ENCODE results near the gene GALNT9.
"Not testable (repeated sequence)": the region's sequence is repeated elsewhere in the genome, so short reads cannot be mapped to it uniquely, and the experiment has no call there.

Gene GALNT9

DNA sequence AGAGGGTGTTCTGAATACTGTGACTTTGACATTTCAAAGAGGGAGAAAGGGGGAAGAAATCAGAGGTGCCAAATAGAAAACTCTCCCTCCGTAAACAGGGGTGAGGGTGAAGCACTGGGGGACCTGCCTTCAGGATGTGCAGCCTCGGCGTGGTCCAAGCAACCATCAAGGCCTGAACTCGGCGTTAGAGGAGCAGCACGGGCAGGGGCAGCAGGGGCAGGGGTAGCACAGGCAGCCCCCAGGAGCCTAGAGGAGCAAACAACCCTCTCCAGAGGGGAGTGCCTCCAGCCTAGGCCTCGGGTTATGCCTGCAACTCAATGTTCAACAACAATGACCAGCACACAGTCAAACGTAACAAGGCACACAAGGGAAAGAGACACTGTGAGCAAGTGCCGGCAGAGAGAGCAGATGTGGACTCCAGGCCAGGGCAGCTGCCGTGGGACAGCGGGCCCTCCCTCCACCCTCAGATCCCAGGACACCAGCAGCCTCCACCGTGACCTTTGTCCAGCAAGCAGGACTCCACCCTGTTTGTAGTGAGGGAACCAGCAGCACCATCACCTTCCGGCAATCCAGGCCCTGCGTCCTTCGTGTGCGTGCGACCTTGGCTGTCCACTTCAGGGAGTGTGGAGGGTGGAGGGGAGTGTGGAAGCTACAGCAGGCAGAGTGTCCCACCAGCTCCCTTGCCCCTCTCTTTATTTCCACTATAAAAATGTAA, 18.0 kb downstream of the GALNT9 start:
- DNase-seq, result no peak

- no peak for DNase-seq
Observed at GRCh38 chr12:132310181-132311040, 19.0 kb downstream of the GALNT9 start.

DNA sequence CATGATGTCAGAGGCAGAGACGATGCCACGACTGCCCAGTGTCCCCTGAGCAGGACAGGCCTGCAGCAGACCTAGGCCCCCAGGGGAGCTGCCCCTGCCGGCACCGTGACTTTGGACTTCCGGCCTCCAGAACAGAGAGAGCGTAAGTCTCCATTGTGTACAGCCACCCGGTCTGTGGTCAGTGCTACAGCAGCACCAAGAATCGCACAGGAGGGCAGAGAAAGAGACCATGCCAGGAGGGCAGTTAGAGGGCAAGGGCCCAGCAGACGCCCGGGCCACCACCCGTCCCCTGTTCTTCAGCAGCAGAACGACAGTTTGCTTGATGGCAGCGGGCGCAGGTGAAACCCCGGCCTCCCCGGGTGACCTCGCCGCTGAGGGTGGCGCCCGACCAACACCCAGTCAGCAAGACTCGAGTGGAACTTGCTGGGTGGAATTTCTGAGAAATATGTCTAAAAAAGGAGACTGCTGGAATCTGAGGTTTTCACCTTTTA, 19.7 kb downstream of the GALNT9 start:
- DNase-seq, result no peak

GRCh38 chr12:132308853-132309595, 20.4 kb downstream of the GALNT9 start:
- no peak for DNase-seq

- no peak for DNase-seq
Observed at GRCh38 chr12:132307976-132308852, 21.2 kb downstream of the GALNT9 start.

GRCh38 chr12:132306885-132307191, 22.6 kb downstream of the GALNT9 start:
- no peak for DNase-seq

DNA sequence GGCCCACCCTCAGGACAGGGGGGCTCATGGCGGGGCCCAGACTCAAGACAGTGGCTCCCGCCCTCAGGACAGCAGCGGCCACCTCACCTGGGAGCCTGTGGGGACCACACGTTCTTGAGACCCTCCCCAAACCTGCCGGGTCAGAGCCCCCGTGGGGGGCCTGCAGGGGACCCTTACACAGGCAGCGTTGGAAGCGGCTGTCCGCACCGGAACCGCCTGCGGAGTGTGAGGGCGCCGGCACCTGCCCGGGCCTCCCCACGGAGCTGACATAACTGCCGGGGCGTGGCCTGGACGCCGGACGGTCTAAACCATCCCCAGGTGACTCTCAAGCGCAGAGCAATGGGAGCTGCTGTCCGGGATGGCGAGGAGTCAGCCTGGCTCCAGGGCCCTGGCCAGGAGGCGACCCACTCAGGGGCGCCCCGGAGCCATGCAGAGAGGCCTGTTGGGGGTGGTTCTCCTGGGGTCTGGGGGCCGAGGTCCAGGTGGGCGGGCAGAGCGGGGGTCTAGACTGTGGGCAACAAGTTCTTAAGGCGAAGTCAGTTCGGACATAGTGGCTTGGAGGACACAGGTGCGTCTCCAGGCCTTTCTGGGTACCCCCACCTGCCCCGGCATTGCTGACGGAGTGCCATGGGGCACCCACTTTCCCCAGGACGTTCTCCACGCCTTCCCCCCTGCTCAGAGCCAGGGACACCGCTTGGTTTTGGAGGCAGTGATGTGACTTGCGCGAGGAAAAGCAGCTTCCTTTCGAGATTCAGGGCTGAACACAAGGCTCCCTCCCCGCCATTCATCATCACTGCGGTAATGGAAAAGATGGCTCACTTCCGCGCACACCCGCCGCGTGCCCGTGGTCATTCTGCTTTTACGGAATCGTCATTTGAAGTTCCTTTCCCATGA, 23.2 kb downstream of the GALNT9 start:
- no peak for DNase-seq

GRCh38 chr12:132305560-132305966, 23.8 kb downstream of the GALNT9 start:
- no peak for DNase-seq

DNA sequence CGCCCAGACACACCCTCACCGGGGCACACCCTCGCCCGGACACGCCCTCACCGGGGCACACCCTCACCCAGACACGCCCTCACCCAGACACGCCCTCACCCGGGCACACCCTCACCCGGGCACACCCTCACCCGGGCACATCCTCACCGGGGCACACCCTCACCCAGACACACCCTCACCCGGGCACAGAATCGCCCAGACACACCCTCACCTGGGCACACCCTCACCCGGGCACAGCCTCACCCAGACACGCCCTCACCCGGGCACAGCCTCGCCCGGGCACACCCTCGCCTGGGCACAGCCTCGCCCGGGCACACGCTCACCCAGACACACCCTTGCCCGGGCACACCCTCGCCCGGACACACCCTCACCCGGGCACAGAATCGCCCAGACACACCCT, 24.5 kb downstream of the GALNT9 start:
- DNase-seq, result not testable (repeated sequence)

GRCh38 chr12:132303853-132304373, 25.5 kb downstream of the GALNT9 start:
- not testable (repeated sequence) for DNase-seq

GRCh38 chr12:132302466-132303358, 26.7 kb downstream of the GALNT9 start:
- no peak for DNase-seq

DNA sequence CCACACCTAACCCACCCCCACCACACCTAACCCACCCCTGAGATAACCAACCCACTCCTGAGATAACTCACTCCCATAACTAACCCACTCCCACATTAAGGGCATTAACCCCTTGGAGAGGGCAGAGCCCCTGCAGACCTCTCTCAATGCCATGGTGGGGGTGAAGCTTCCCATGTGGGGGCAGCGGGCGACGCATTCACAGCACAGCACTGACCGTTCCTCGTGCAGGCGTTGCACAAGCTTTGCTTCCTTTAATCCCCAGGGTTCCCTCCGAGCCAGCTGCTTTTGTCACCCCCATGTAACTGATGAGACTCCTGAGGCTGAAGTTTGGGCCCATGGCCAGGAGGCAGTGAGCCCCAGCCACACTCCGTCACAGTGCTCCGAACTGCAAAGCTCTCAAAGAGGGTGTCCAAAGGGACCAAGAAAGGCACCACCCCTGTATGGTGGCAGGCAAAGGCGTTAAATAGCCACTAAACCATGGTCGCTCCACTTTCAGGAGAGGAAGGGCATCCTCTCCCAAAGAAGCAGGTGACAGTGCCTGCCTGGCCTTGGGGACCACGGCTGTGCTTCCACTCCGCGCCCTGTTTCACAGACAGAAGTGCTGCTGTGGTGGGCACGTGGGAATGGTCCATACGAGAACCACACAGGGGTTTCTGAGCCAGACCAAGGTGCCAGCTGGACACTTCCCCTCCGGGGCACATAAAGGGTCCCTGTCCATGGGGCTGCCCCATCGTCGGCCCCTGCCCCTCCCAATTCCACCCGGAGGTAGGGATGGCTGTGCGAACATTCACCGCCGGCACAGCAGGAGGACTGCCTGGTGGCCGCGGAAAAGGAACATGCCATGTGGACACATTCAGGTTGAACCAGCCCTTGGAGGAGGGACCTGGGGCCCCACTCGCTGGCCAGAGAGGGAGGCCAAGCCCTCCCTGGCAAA, 28.3 kb downstream of the GALNT9 start:
- no peak for DNase-seq

- no peak for DNase-seq
Observed at GRCh38 chr12:132296063-132296462, 33.3 kb downstream of the GALNT9 start.

GRCh38 chr12:132295561-132295960, 33.8 kb downstream of the GALNT9 start:
- not testable (repeated sequence) for DNase-seq

- no peak for DNase-seq
Observed at GRCh38 chr12:132295101-132295526, 34.3 kb downstream of the GALNT9 start.

GRCh38 chr12:132294121-132295034, 35.0 kb downstream of the GALNT9 start:
- no peak for DNase-seq

Data from SW 1271 (cell line).